Astrocyte (in vitro differentiated cells and primary cell): ENCODE data around the gene GLIPR1L1. TPM values are rescaled to one million over a fixed set of nuclear protein-coding genes. Genes with fewer than 3 reads are reported as not detected.

Experiments
- DNase-seq: peaks from one replicate; pipeline ENCODE4 v3.0.0-alpha.2; 2010; ENCODE audit warnings: low read depth
- FAIRE-seq: peaks from 2 replicates; lab custom pipeline; 2011; peaks lifted over from hg19 to GRCh38; lab: Jason Lieb, UNC
- H2AFZ ChIP-seq: 2 replicates; pipeline ENCODE4 v1.6.0; 2012; ENCODE audit warnings: low read depth, low read length, inconsistent platforms
- H3K27ac ChIP-seq: 2 replicates; pipeline ENCODE4 v1.5.1; 2011; ENCODE audit warnings: low read depth, low read length, inconsistent platforms
- H3K27me3 ChIP-seq: 2 replicates; pipeline ENCODE4 v1.6.0; 2011; ENCODE audit warnings: low read length, inconsistent platforms; ENCODE audit not compliant: insufficient read depth
- H3K36me3 ChIP-seq: 2 replicates; pipeline ENCODE4 v1.5.1; 2011; ENCODE audit warnings: low read length, inconsistent platforms; ENCODE audit not compliant: insufficient read depth
- H3K4me1 ChIP-seq: 2 replicates; pipeline ENCODE4 v1.5.1; 2011; ENCODE audit warnings: low read length, inconsistent platforms; ENCODE audit not compliant: insufficient read depth
- H3K4me2 ChIP-seq: 2 replicates; pipeline ENCODE4 v1.6.0; 2012; ENCODE audit warnings: low read length, inconsistent platforms
- H3K4me3 ChIP-seq: 2 replicates; pipeline ENCODE4 v1.5.1; 2011; ENCODE audit warnings: low read depth, mild to moderate bottlenecking, low read length, inconsistent platforms; ENCODE audit not compliant: insufficient read depth
- H3K79me2 ChIP-seq: 2 replicates; pipeline ENCODE4 v1.6.0; 2012; ENCODE audit warnings: mild to moderate bottlenecking, low read length, inconsistent platforms; ENCODE audit not compliant: insufficient read depth
- H3K9ac ChIP-seq: 2 replicates; pipeline ENCODE4 v1.6.0; 2012; ENCODE audit warnings: mild to moderate bottlenecking, low read length, inconsistent platforms
- H3K9me3 ChIP-seq: 2 replicates; pipeline ENCODE4 v1.5.1; 2012; ENCODE audit warnings: low read depth, mild to moderate bottlenecking, low read length, inconsistent platforms; ENCODE audit not compliant: insufficient read depth
- H4K20me1 ChIP-seq: 2 replicates; pipeline ENCODE4 v1.6.0; 2012; ENCODE audit warnings: low read length, inconsistent platforms; ENCODE audit not compliant: insufficient read depth
- H3K27ac Mint-ChIP-seq: one replicate; pipeline ENCODE4 v1.8.0; 2021; ENCODE audit warnings: mild to moderate bottlenecking, mixed read lengths; ENCODE audit not compliant: unreplicated experiment
- H3K27me3 Mint-ChIP-seq: one replicate; pipeline ENCODE4 v1.8.0; 2021; ENCODE audit warnings: low read depth, mixed read lengths; ENCODE audit not compliant: unreplicated experiment
- H3K36me3 Mint-ChIP-seq: one replicate; pipeline ENCODE4 v1.8.0; 2021; ENCODE audit warnings: low read depth, mixed read lengths; ENCODE audit not compliant: unreplicated experiment
- H3K4me1 Mint-ChIP-seq: one replicate; pipeline ENCODE4 v1.8.0; 2021; ENCODE audit warnings: low read depth, mixed read lengths; ENCODE audit not compliant: unreplicated experiment
- H3K4me3 Mint-ChIP-seq: one replicate; pipeline ENCODE4 v1.8.0; 2021; ENCODE audit warnings: mild to moderate bottlenecking, moderate library complexity, mixed read lengths; ENCODE audit not compliant: unreplicated experiment
- H3K9me3 Mint-ChIP-seq: one replicate; pipeline ENCODE4 v1.8.0; 2021; ENCODE audit warnings: mild to moderate bottlenecking, mixed read lengths; ENCODE audit not compliant: unreplicated experiment
- CTCF ChIP-seq: IDR thresholded peaks from 2 replicates; pipeline ENCODE4 v1.5.1; 2011; ENCODE audit warnings: low read depth, mild to moderate bottlenecking, inconsistent platforms, low read length, moderate library complexity; ENCODE audit not compliant: insufficient read depth
- EZH2 ChIP-seq: IDR thresholded peaks from 2 replicates; pipeline ENCODE4 v1.6.1; 2012; ENCODE audit warnings: mild to moderate bottlenecking, low read length, inconsistent platforms; ENCODE audit not compliant: insufficient read depth
- total RNA-seq: library from RNA; stranded (reverse); gene quantifications from 2 replicates; pipeline ENCODE4 v1.2.1, GENCODE V29; 2021

The GLIPR1L1 gene
- total RNA-seq, 1 donor from 2014 or later, result not detected

DNA sequence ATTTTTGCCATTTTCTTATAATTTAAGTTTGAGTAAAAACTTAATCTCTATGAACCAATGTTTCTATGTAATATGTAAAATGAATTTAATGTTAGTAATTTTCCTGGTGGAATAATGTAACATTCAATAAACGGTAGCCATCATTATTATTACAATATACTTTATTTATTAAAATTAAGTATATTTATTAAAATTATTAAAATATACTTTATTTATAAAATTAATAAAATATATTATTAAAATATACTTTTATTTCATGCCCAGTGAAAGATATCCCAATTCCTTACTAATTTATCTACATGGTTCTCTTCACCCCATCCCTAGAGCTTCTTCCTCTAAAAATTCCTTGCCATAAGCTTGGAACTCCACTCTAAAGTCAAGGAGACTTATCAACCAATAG is 6.8 kb upstream of the GLIPR1L1 start:
- no peak overlapping the region for H3K27ac Mint-ChIP-seq
- H3K36me3 Mint-ChIP-seq, result no peaks in the 10 kb centered on the region
- no peaks in the 10 kb centered on the region for H3K27me3 Mint-ChIP-seq
- no peak overlapping the region for H3K4me2 ChIP-seq
- H3K9ac ChIP-seq, result no peak overlapping the region
- FAIRE-seq, result no peak
- no peak for DNase-seq
- H3K9me3 ChIP-seq, result no peaks in the 10 kb centered on the region
- no peak for TF ChIP-seq CTCF
- no peak for TF ChIP-seq EZH2
- H3K9me3 Mint-ChIP-seq, result no peaks in the 10 kb centered on the region
- no peaks in the 10 kb centered on the region for H3K79me2 ChIP-seq
- H3K4me1 ChIP-seq, result no peaks in the 10 kb centered on the region
- H3K36me3 ChIP-seq, result no peaks in the 10 kb centered on the region
- no peak overlapping the region for H3K4me3 ChIP-seq
- H3K4me3 Mint-ChIP-seq, result no peak overlapping the region
- H3K27ac ChIP-seq, result no peak overlapping the region
- H4K20me1 ChIP-seq, result no peaks in the 10 kb centered on the region
- peaks cover 8% of the 10 kb centered on the region for H3K4me1 Mint-ChIP-seq
- H2AFZ ChIP-seq, result no peak overlapping the region
- H3K27me3 ChIP-seq, result no peaks in the 10 kb centered on the region

- Histone ChIP-seq H3K27ac (peak within 1 kb of the TSS; percentile 51), H3K36me3 (no peaks in the 10 kb centered on the region), H3K4me3 (peak within 1 kb of the TSS; percentile 80), H3K27me3 (no peaks in the 10 kb centered on the region), H4K20me1 (no peaks in the 10 kb centered on the region), H2AFZ (peak within 1 kb of the TSS; percentile 88), H3K9ac (peak within 1 kb of the TSS; percentile 80), H3K79me2 (no peaks in the 10 kb centered on the region), H3K4me2 (peak within 1 kb of the TSS; percentile 90), H3K4me1 (peaks cover 4% of the 10 kb centered on the region), H3K9me3 (no peaks in the 10 kb centered on the region)
- H3K4me3 Mint-ChIP-seq, result peak within 1 kb of the TSS; percentile 96
- H3K4me1 Mint-ChIP-seq, result peaks cover 8% of the 10 kb centered on the region
- H3K27ac Mint-ChIP-seq, result peak within 1 kb of the TSS; percentile 97
- no peaks in the 10 kb centered on the region for H3K9me3 Mint-ChIP-seq
- DNase-seq (peak; percentile 85), FAIRE-seq (no peak)
- TF ChIP-seq CTCF (no peak), EZH2 (no peak)
- H3K36me3 Mint-ChIP-seq, result no peaks in the 10 kb centered on the region
- H3K27me3 Mint-ChIP-seq, result no peaks in the 10 kb centered on the region
These were observed 4.3 kb upstream of the GLIPR1L1 start, which contains the start of gene CAPS2 for GRCh38 chr12:75329918-75330826. Gene CAPS2 (minus strand): TSS chr12:75330324. CDS start chr12:75326498, 3,826 bp downstream.

DNA sequence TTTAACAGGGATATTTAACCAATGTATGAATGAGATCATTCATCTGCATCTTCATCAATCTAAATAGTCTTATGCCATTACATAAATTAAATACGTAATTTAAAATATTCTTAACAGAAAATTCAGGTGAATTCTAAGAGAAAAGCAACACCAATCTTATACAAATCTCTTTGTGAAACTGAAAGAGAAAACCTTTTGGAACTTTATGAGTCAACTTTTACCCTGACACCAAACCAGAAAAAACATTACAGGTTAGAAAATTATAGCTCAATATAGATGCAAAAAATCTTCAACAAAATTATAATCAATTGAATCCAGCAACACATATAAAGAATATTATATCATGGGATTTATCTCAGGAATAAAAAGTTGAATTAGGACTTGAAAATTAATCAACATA is 3.4 kb downstream of the GLIPR1L1 start:
- Histone ChIP-seq H4K20me1 (no peaks in the 10 kb centered on the region), H3K4me3 (no peak overlapping the region), H2AFZ (no peak overlapping the region), H3K4me1 (peaks cover 4% of the 10 kb centered on the region), H3K79me2 (no peaks in the 10 kb centered on the region), H3K36me3 (no peaks in the 10 kb centered on the region), H3K9me3 (no peaks in the 10 kb centered on the region), H3K9ac (no peak overlapping the region), H3K27ac (no peak overlapping the region), H3K27me3 (no peaks in the 10 kb centered on the region), H3K4me2 (no peak overlapping the region)
- H3K27me3 Mint-ChIP-seq, result no peaks in the 10 kb centered on the region
- no peak for TF ChIP-seq EZH2
- TF ChIP-seq CTCF, result no peak
- no peaks in the 10 kb centered on the region for H3K36me3 Mint-ChIP-seq
- H3K4me1 Mint-ChIP-seq, result no peaks in the 10 kb centered on the region
- DNase-seq (no peak), FAIRE-seq (no peak)
- no peak overlapping the region for H3K27ac Mint-ChIP-seq
- H3K4me3 Mint-ChIP-seq, result no peak overlapping the region
- H3K9me3 Mint-ChIP-seq, result peaks cover 4% of the 10 kb centered on the region
